C4-2B (cell line): Measurements from ENCODE around the gene CDKL4.
"Not testable (repeated sequence)": the region's sequence is repeated elsewhere in the genome, so short reads cannot be mapped to it uniquely, and the experiment has no call there.

Experiments
- H3K27ac ChIP-seq: fragments of 450-650 bp; 2 replicates; pipeline ENCODE4 v1.5.1; 2017
- CTCF ChIP-seq: fragments of 450-650 bp; conservative IDR thresholded peaks from 2 replicates; pipeline ENCODE4 v1.5.1; 2017; ENCODE audit warnings: mild to moderate bottlenecking
- ZFX ChIP-seq: fragments of 450-650 bp; IDR thresholded peaks from 2 replicates; pipeline ENCODE4 v1.6.1; 2017

CDKL4 gene

DNA sequence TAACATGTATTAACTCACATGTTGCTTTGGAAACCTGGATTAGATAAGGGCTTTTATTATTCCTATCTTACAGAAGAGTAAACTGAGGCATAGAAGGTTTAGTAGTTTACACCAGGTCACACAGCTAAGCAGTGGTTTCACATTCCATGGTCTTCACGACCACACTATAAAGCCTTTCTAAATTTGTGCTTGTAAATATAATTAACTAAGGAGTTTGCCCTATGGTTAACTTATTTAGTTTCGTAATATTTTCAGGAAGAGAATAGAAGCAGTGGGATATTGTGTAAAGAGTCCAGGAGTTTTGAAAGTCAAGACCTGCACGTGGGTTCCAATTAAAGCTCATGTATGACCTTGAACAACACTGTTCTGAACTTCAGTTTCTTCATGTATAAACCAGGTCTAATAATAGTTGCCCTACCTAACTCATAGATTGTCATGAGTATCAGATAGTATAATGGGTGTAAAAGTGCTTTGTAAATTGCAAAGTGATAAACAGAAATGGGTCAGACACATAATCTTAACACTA, 103.4 kb downstream of the CDKL4 start:
- no peak overlapping the region for H3K27ac ChIP-seq
- TF ChIP-seq ZFX (no peak), CTCF (no peak)

DNA sequence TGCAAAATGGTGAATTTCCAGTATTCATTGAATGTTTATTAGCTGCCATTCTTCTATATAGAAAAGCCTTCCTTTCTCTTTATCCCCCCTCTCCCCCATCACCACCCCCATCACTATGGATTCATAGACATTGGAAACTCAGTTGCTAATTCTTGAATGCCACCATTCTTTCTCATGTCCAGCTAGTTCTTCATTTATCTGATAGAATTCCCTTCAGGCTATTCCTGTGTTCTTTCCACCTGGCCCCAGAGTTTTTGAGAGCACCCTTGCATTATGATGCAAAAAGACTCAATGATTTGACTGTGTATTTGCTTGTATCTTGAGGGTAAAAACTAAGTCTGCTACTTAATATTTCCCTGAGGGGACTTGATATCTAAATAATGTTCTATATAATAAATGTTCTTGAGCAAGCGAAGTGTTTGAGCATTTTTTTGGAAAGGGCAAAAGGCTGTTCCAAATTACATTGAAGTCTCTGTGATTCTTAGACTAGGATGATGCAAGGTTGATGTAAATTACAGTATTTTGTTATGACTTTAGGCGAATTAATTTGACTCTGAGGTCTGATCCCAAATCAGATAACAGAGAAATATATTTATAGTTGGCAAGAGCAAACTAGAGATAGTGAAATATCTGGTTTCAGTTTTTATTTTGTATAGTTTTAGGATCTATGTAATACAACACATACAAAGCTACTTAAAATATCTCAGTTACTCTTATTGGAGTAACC, 104.1 kb downstream of the CDKL4 start:
- no peak for TF ChIP-seq ZFX
- TF ChIP-seq CTCF: no peak
- H3K27ac ChIP-seq: no peak overlapping the region

GRCh38 chr2:39138837-39139211, 104.9 kb downstream of the CDKL4 start:
- no peak for TF ChIP-seq ZFX
- TF ChIP-seq CTCF: no peak
- no peak overlapping the region for H3K27ac ChIP-seq

DNA sequence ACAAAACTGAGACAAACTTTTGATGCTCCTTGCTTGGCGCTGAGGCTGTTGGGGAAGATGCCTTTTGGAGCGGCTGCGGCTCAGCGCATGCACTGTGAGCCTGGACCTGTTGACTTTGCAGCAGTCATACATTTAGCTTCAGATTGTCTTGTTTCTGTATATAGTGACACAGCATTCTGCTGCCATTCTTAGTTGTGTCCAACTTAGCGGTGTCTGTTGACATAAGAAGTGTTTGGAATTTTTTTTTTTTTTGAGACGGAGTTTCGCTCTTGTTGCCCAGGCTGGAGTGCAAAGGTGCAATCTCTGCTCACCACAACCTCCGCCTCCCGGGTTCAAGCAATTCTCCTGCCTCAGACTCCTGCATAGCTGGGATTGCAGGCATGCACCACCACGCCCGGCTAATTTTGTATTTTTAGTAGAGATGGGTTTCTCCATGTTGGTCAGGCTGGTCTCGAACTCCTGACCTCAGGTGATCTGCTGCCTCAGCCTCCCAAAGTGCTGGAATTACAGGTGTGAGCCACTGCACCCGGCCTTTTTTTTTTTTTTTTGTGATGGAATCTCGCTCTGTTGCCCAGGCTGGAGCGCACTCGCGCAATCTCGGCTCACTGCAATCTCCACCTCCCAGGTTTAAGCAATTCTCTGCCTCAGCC, 105.5 kb downstream of the CDKL4 start:
- H3K27ac ChIP-seq: not testable (repeated sequence)

DNA sequence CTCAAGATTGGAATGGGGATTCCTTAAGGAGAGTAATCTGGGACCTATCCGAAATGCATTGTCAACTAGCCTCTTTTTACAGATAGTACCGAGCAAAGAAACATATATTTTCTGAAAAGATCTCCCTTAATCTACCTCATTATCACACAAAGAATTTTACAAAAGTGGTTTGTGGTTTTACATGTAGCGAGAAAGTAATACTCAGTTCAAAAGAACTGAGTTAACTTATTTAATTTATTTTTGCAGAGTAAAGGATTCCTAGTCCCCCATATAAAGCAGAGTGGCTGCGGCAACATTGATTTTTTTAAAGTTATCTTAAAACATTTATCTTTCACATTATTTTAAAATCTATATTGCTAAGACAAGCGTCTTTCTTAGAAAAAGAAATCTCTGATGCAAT, 107.0 kb downstream of the CDKL4 start:
- TF ChIP-seq ZFX: no peak
- no peak overlapping the region for H3K27ac ChIP-seq

GRCh38 chr2:39135690-39136259, 108.0 kb downstream of the CDKL4 start:
- TF ChIP-seq ZFX: no peak
- TF ChIP-seq CTCF: no peak
- H3K27ac ChIP-seq: no peak overlapping the region

DNA sequence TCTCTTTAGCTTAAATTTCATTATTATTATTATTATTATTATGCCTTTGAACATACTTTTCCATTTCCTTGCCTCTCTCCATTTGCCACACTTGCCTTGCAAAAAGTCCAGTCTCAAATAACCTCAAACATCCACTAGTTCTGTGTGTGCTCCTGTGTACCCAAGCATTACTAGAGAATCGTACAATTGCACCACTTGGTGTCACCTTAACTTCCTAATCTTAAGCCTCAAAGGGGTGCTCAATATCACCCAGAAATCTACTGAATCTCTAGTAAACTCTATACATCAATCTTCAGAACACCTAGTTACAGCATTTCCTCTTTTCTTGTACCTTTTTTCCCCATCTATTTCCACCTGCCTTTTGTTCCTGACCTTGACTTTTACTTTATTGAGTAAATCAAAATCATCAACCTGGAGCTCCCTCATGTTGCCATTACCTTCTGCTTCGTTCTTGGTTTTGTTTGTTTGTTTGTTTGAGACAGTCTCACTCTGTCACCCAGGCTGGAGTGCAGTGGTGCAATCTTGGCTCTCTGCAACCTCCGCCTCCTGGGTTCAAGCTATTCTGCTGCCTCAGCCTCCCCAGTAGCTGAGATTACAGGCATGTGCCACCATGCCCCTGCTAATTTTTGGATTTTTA, 110.4 kb downstream of the CDKL4 start:
- no peak overlapping the region for H3K27ac ChIP-seq
- TF ChIP-seq ZFX: no peak
- no peak for TF ChIP-seq CTCF

DNA sequence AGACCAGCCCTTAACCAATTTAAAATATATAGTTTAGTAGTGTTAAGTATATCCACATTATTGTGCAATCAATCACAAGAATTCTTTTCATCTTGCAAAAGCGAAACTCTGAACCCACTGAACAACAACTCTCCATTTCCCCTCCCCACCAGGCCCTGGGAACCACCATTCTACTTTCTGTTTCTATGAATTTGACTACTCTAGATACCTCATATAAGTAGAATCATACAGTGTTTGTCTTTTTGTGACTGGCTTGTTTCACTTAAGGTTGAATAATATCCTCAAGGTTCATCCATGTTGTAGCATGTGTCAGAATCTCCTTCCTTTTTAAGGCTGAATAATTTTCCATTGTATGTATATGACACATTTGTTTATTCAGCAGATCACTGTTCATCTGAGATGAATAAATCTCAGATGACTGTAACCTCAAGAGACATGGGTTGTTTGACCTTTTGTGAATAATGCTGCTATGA, 114.8 kb downstream of the CDKL4 start:
- TF ChIP-seq ZFX: no peak
- TF ChIP-seq CTCF: no peak

More for the DNA sequence above, 114.8 kb downstream of the CDKL4 start:
- H3K27ac ChIP-seq: no peak overlapping the region
